IMR-90 (cell line): ENCODE measurements around the gene UBE2V1. TPM values are rescaled to one million over a fixed set of nuclear protein-coding genes. Genes with fewer than 3 reads are reported as not detected.

Source experiments
- ATAC-seq: fragments of 200-7000 bp; cut with Tn5 transposase; 2 replicates; pipeline ENCODE4 v1.9.1; 2020; ENCODE audit warnings: low read depth, mild to moderate bottlenecking, moderate library complexity
- BruUV-seq: library from RNA; stranded (reverse); fragments of 400-500 nt; replicated peaks from 2 replicates; lab custom pipeline; 2021; lab: Mats Ljungman, UMichigan
- CTCF ChIA-PET: fragments of 300-600 bp; formaldehyde crosslinking; extraction: SDS; loops from one replicate; lab custom pipeline; 2021; ENCODE audit warnings: antibody characterized with exemption; lab: Yijun Ruan, JAX
- POLR2A ChIA-PET: fragments of 300-600 bp; sonication (Branson Sonifier 250); formaldehyde crosslinking; loops from one replicate; lab custom pipeline; 2022; ENCODE audit warnings: antibody characterized with exemption; ENCODE audit not compliant: unreplicated experiment; lab: Charles Lee
- DNase-seq: peaks from one replicate; pipeline ENCODE4 v3.0.0; 2013
- H2AFZ ChIP-seq: replicated peaks from 2 replicates; pipeline ENCODE3; 2013; ENCODE audit warnings: low read length, mild to moderate bottlenecking; ENCODE audit not compliant: poor library complexity
- H2AK5ac ChIP-seq: 2 replicates; pipeline ENCODE4 v1.6.1; 2013; ENCODE audit warnings: low read depth, low read length, inconsistent platforms
- H2AK9ac ChIP-seq: replicated peaks from 2 replicates; pipeline ENCODE3; 2013; ENCODE audit warnings: mild to moderate bottlenecking, low read depth, low read length, moderate library complexity; ENCODE audit not compliant: poor library complexity
- H2BK120ac ChIP-seq: 2 replicates; pipeline ENCODE4 v1.6.1; 2013; ENCODE audit warnings: low read depth, low read length, inconsistent platforms
- H2BK15ac ChIP-seq: 3 replicates; pipeline ENCODE4 v1.6.1; 2013; ENCODE audit warnings: low read depth, low read length, inconsistent platforms
- H2BK20ac ChIP-seq: 2 replicates; pipeline ENCODE4 v1.6.1; 2013; ENCODE audit warnings: low read depth, mild to moderate bottlenecking, inconsistent platforms, low read length, moderate library complexity
- H2BK5ac ChIP-seq: 2 replicates; pipeline ENCODE4 v1.6.1; 2013; ENCODE audit warnings: mild to moderate bottlenecking, low read depth, low read length, inconsistent platforms; ENCODE audit not compliant: poor library complexity, severe bottlenecking
- H3K14ac ChIP-seq: replicated peaks from 2 replicates; pipeline ENCODE4 v1.6.1; 2013; ENCODE audit warnings: low read depth, low read length, inconsistent platforms
- H3K18ac ChIP-seq: 2 replicates; pipeline ENCODE4 v1.6.1; 2013; ENCODE audit warnings: low read depth, low read length, control low read depth
- H3K23ac ChIP-seq: 2 replicates; pipeline ENCODE4 v1.6.1; 2013; ENCODE audit warnings: low read depth, low read length, inconsistent platforms
- H3K27ac ChIP-seq: 2 replicates; pipeline ENCODE4 v1.5.1; 2013; ENCODE audit warnings: mild to moderate bottlenecking, control low read depth, low read length; ENCODE audit not compliant: insufficient read depth
- H3K27me3 ChIP-seq: 2 replicates; pipeline ENCODE4 v1.6.1; 2013; ENCODE audit warnings: low read length; ENCODE audit not compliant: control insufficient read depth, insufficient read depth
- H3K36me3 ChIP-seq: 2 replicates; pipeline ENCODE4 v1.6.1; 2013; ENCODE audit warnings: low read length, mixed read lengths; ENCODE audit not compliant: control insufficient read depth, insufficient read depth
- H3K4ac ChIP-seq: 2 replicates; pipeline ENCODE4 v1.6.1; 2013; ENCODE audit warnings: low read depth, low read length, inconsistent platforms
- H3K4me1 ChIP-seq: 2 replicates; pipeline ENCODE4 v1.6.1; 2013; ENCODE audit warnings: low read length, mixed read lengths; ENCODE audit not compliant: control insufficient read depth, insufficient read depth
- H3K4me2 ChIP-seq: 2 replicates; pipeline ENCODE4 v1.6.1; 2013; ENCODE audit warnings: low read depth, mild to moderate bottlenecking, control low read depth, low read length, moderate library complexity
- H3K4me3 ChIP-seq: 2 replicates; pipeline ENCODE4 v1.5.1; 2013; ENCODE audit warnings: low read depth, mild to moderate bottlenecking, control low read depth, low read length, moderate library complexity; ENCODE audit not compliant: insufficient read depth
- H3K56ac ChIP-seq: 2 replicates; pipeline ENCODE4 v1.6.1; 2013; ENCODE audit warnings: low read length, inconsistent platforms; ENCODE audit not compliant: insufficient read depth; ENCODE audit errors: extremely low read depth
- H3K79me1 ChIP-seq, 2 experiments: 2 replicates each; pipeline ENCODE4 v1.6.1; 2013; ENCODE audit warnings: low read length in 2 of 2, inconsistent platforms in 1 of 2, low read depth in 1 of 2
- H3K9ac ChIP-seq: 2 replicates; pipeline ENCODE4 v1.6.1; 2013; ENCODE audit warnings: low read depth, low read length, control low read depth
- H3K9me1 ChIP-seq: 2 replicates; pipeline ENCODE4 v1.6.1; 2013; ENCODE audit warnings: low read length, inconsistent platforms; ENCODE audit not compliant: insufficient read depth
- H3K9me3 ChIP-seq: 2 replicates; pipeline ENCODE4 v1.6.1; 2013; ENCODE audit warnings: low read length; ENCODE audit not compliant: control insufficient read depth, insufficient read depth
- H4K20me1 ChIP-seq: 2 replicates; pipeline ENCODE4 v1.6.1; 2013; ENCODE audit warnings: low read length, inconsistent platforms; ENCODE audit not compliant: insufficient read depth
- H4K5ac ChIP-seq: 2 replicates; pipeline ENCODE4 v1.6.1; 2013; ENCODE audit warnings: mild to moderate bottlenecking, low read depth, low read length, control low read depth
- H4K8ac ChIP-seq, 2 experiments: 2 replicates each; pipeline ENCODE4 v1.6.1; 2013; ENCODE audit warnings: low read depth in 2 of 2, low read length in 2 of 2, control low read depth in 1 of 2, inconsistent platforms in 1 of 2
- H4K91ac ChIP-seq: 2 replicates; pipeline ENCODE4 v1.6.1; 2013; ENCODE audit warnings: low read depth, low read length, inconsistent platforms; ENCODE audit not compliant: insufficient read depth
- BHLHE40 ChIP-seq: fragments of 150-350 bp; IDR thresholded peaks from 2 replicates; pipeline ENCODE4 v1.6.1; 2016; ENCODE audit warnings: mild to moderate bottlenecking, low read depth, low read length
- CEBPB ChIP-seq: IDR thresholded peaks from 2 replicates; pipeline ENCODE4 v1.6.1; 2012; ENCODE audit warnings: low read depth, low read length, improper control_type of control experiment
- CHD1 ChIP-seq: IDR thresholded peaks from 2 replicates; pipeline ENCODE4 v1.6.1; 2012; ENCODE audit warnings: low read depth, low read length, improper control_type of control experiment
- FOS ChIP-seq: fragments of 150-350 bp; IDR thresholded peaks from 2 replicates; pipeline ENCODE4 v1.6.1; 2016; ENCODE audit warnings: low read depth, low read length
- MAFK ChIP-seq: IDR thresholded peaks from 2 replicates; pipeline ENCODE4 v1.6.1; 2012; ENCODE audit warnings: low read depth, low read length, improper control_type of control experiment
- MAZ ChIP-seq: IDR thresholded peaks from 2 replicates; pipeline ENCODE4 v1.6.1; 2012; ENCODE audit warnings: low read depth, mild to moderate bottlenecking, low read length, improper control_type of control experiment, moderate library complexity, borderline replicate concordance
- MXI1 ChIP-seq: IDR thresholded peaks from 2 replicates; pipeline ENCODE4 v1.6.1; 2012; ENCODE audit warnings: low read depth, mild to moderate bottlenecking, low read length, moderate library complexity, borderline replicate concordance
- NFE2L2 ChIP-seq: fragments of 150-350 bp; IDR thresholded peaks from 2 replicates; pipeline ENCODE4 v1.6.1; 2016; ENCODE audit warnings: low read depth, mild to moderate bottlenecking, low read length
- POLR2A ChIP-seq: IDR thresholded peaks from 2 replicates; pipeline ENCODE4 v1.6.1; 2012; ENCODE audit warnings: mild to moderate bottlenecking, low read depth, low read length
- RAD21 ChIP-seq: IDR thresholded peaks from 2 replicates; pipeline ENCODE4 v1.6.1; 2012; ENCODE audit warnings: low read length, improper control_type of control experiment
- RCOR1 ChIP-seq: IDR thresholded peaks from 2 replicates; pipeline ENCODE4 v1.6.1; 2012; ENCODE audit warnings: mild to moderate bottlenecking, low read length, improper control_type of control experiment; ENCODE audit not compliant: insufficient replicate concordance
- RFX5 ChIP-seq: IDR thresholded peaks from 2 replicates; pipeline ENCODE4 v1.8.0; 2012; ENCODE audit warnings: low read depth, mild to moderate bottlenecking, low read length, moderate library complexity
- SMC3 ChIP-seq: fragments of 150-350 bp; IDR thresholded peaks from 2 replicates; pipeline ENCODE4 v1.6.1; 2016; ENCODE audit warnings: low read depth, mild to moderate bottlenecking, antibody characterized with exemption, low read length, moderate library complexity
- USF2 ChIP-seq: fragments of 150-350 bp; IDR thresholded peaks from 2 replicates; pipeline ENCODE4 v1.6.1; 2017; ENCODE audit warnings: mild to moderate bottlenecking, antibody characterized with exemption, low read length, low read depth
- WGBS, 2 experiments: methylation state at CpG; one replicate each; pipeline versions ENCODE4 v1.1.5 to v1.1.7; 2013; ENCODE audit warnings: missing lambda C conversion rate in 2 of 2; ENCODE audit not compliant: insufficient read length in 1 of 2; ENCODE audit errors: extremely low coverage in 2 of 2; 5-methylcytosine and 5-hydroxymethylcytosine counted together
- dilution Hi-C: fragments of 300-500 bp; cut with HindIII; formaldehyde crosslinking; loops from one replicate; pipeline ENCODE4 v1.14.3; 2018; ENCODE audit warnings: low sequenced_read_pairs; ENCODE audit not compliant: unreplicated experiment
- in situ Hi-C: fragments of 300-500 bp; cut with MboI; formaldehyde crosslinking; loops from 3 replicates; pipeline ENCODE4 v1.14.3; 2019; ENCODE audit warnings: low sequenced_read_pairs, inconsistent platforms, mixed read lengths
- intact Hi-C: fragments of 100-400 bp; cut with micrococcal nuclease; formaldehyde crosslinking; loops from 2 replicates; pipeline ENCODE4 v1.10.0; 2022
- polyA plus RNA-seq, 3 experiments: library from polyadenylated mRNA; depleted of rRNA; stranded (reverse); fragments of >200 nt; gene quantifications; 2 replicates each; pipeline ENCODE4 v1.2.3, GENCODE V29; 2012; ENCODE audit warnings: low replicate concordance in 1 of 3
- total RNA-seq: library from RNA; depleted of rRNA; stranded (reverse); fragments of >200 nt; gene quantifications from 2 replicates; pipeline ENCODE4 v1.2.3, GENCODE V29; 2012
- TF ChIP-seq, protein P1 (sequence below): fragments of 150-350 bp; IDR thresholded peaks from 2 replicates; pipeline ENCODE4 v1.6.1; 2016; ENCODE audit warnings: low read depth, mild to moderate bottlenecking, low read length, moderate library complexity, borderline replicate concordance
- TF ChIP-seq, protein P2 (sequence below): conservative IDR thresholded peaks from 2 replicates; pipeline ENCODE4 v1.5.1; 2012; ENCODE audit warnings: mild to moderate bottlenecking, low read depth, low read length, improper control_type of control experiment

UBE2V1 gene
- total and polyA plus RNA-seq, 2 of the 4 experiments (the other 2 are of a cell fraction) = 20.1 to 138 TPM

DNA sequence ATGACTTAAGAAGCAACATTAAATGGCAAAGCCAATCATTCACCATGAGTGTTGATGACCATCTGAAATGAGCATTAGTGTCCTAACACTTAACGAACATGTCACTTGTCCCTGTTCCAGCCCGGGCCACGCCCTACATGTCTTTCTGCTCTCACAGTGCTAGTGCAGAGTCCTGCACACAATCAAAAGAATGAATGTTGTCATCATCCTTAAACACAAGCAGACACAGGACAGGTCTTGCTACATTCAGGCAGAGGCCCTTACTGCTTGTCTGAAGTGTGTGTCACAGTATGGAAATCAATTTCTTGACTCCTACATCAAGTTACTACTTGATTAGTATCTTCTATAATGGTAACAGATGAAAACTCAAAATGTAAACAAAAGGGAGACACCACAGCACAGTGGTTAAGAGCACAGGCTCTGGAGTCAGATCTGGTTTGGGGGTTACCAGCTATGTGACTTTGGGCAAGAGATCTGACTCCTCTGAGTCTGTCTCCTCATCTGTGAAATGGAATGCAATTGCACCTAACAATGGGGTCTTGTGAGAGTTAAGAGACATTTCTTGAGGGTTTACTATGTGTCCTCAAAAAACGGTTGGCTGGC, 17.4 kb downstream of the UBE2V1 start:
- Histone ChIP-seq H2AK5ac (no peak overlapping the region), H3K56ac (no peak overlapping the region), H3K27me3 (no peaks in the 10 kb centered on the region), H3K4me2 (no peak overlapping the region), H3K18ac (no peak overlapping the region), H3K4ac (no peak overlapping the region), H4K8ac (no peak overlapping the region), H3K14ac (no peak overlapping the region), H2AFZ (no peak overlapping the region), H3K27ac (no peak overlapping the region), H3K9ac (no peak overlapping the region), H2BK15ac (no peak overlapping the region), H2AK9ac (no peak overlapping the region), H2BK20ac (no peak overlapping the region), H3K36me3 (peaks cover 23% of the 10 kb centered on the region), H4K91ac (no peak overlapping the region), H3K79me1 (peaks cover 19 to 90% of the 10 kb centered on the region in 2 experiments), H4K20me1 (peaks cover 88% of the 10 kb centered on the region), H3K9me1 (peaks cover 31% of the 10 kb centered on the region), H4K5ac (no peak overlapping the region), H3K4me1 (peaks cover 24% of the 10 kb centered on the region), H3K23ac (no peak overlapping the region), H2BK120ac (no peak overlapping the region), H3K9me3 (no peaks in the 10 kb centered on the region), H3K4me3 (no peak overlapping the region), H2BK5ac (no peak overlapping the region)
- ChIA-PET CTCF (no interaction called here), POLR2A (no interaction called here)
- ATAC-seq = no peak
- no peak for DNase-seq
- in situ Hi-C loops (loop anchor here (25.0 kb wide), 1 partner anchor 483 kb away; no protein-coding TSS in a partner anchor), intact Hi-C loops (no loop called here), dilution Hi-C loops (no loop called here)
- 93% methylated on average over 2 of the region's 4 CpGs; no CpG with 5 or more reads in 1 of the 2 experiments for WGBS, 2 experiments
- no TSS peak for BruUV-seq
- no peak for TF ChIP-seq SMC3
- TF ChIP-seq RFX5 = no peak
- no peak for TF ChIP-seq RCOR1
- TF ChIP-seq CEBPB = no peak
- TF ChIP-seq USF2 = no peak
- TF ChIP-seq, protein P1, sequence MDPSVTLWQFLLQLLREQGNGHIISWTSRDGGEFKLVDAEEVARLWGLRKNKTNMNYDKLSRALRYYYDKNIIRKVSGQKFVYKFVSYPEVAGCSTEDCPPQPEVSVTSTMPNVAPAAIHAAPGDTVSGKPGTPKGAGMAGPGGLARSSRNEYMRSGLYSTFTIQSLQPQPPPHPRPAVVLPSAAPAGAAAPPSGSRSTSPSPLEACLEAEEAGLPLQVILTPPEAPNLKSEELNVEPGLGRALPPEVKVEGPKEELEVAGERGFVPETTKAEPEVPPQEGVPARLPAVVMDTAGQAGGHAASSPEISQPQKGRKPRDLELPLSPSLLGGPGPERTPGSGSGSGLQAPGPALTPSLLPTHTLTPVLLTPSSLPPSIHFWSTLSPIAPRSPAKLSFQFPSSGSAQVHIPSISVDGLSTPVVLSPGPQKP = no peak
- TF ChIP-seq, protein P2, sequence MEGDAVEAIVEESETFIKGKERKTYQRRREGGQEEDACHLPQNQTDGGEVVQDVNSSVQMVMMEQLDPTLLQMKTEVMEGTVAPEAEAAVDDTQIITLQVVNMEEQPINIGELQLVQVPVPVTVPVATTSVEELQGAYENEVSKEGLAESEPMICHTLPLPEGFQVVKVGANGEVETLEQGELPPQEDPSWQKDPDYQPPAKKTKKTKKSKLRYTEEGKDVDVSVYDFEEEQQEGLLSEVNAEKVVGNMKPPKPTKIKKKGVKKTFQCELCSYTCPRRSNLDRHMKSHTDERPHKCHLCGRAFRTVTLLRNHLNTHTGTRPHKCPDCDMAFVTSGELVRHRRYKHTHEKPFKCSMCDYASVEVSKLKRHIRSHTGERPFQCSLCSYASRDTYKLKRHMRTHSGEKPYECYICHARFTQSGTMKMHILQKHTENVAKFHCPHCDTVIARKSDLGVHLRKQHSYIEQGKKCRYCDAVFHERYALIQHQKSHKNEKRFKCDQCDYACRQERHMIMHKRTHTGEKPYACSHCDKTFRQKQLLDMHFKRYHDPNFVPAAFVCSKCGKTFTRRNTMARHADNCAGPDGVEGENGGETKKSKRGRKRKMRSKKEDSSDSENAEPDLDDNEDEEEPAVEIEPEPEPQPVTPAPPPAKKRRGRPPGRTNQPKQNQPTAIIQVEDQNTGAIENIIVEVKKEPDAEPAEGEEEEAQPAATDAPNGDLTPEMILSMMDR = no peak
- TF ChIP-seq MAFK = no peak
- TF ChIP-seq RAD21 = no peak
- no peak for TF ChIP-seq NFE2L2
- no peak for TF ChIP-seq FOS
- no peak for TF ChIP-seq CHD1
- no peak for TF ChIP-seq MAZ
- TF ChIP-seq POLR2A = no peak
- no peak for TF ChIP-seq MXI1
- no peak for TF ChIP-seq BHLHE40
